Keratinocyte (primary cell): ENCODE measurements around the gene SLC35D3.

Experiments used
- CTCF ChIP-seq, 3 experiments: IDR thresholded peaks in 1 of 3; conservative IDR thresholded peaks in 1 of 3; optimal IDR thresholded peaks in 1 of 3; 2 replicates in 2 of 3; 3 replicates in 1 of 3; pipeline versions ENCODE3 to v1.5.1; 2011; ENCODE audit warnings: low read length in 3 of 3, mild to moderate bottlenecking in 3 of 3, moderate library complexity in 2 of 3, control low read depth in 1 of 3, inconsistent platforms in 1 of 3; ENCODE audit not compliant: insufficient read depth in 2 of 3; ENCODE audit errors: extremely low read depth in 1 of 3
- EZH2 ChIP-seq: IDR thresholded peaks from one replicate; pipeline ENCODE4 v1.6.1; 2012; ENCODE audit warnings: inconsistent platforms, mild to moderate bottlenecking, low read length, moderate library complexity

GRCh38 chr6:136921381-136921935, 643 bp upstream of the SLC35D3 start:
- TF ChIP-seq CTCF (optimal IDR thresholded peaks at IDR 0.05 in 1 of 3, IDR thresholded peaks at IDR 0.05 in 1 of 3, conservative IDR thresholded peaks at IDR 0.05 in 1 of 3; ENCODE audit: extremely low read depth in 1 of 3, insufficient read depth in 2 of 3, low read length in 3 of 3) (no peak), EZH2 (peak; percentile 9)
